B cell (primary cell): ENCODE results near the gene ENO4. TPM values are rescaled to one million over a fixed set of nuclear protein-coding genes. Genes with fewer than 3 reads are reported as not detected.

ENCODE experiments used
- ATAC-seq: fragments of 200-7000 bp; cut with Tn5 transposase; one replicate; pipeline ENCODE4 v1.10.0; 2021; ENCODE audit warnings: low read depth, mild to moderate bottlenecking, moderate number of reproducible peaks, moderate library complexity
- CTCF ChIA-PET: fragments of 350-600 bp; sonication (Branson Sonifier 250); formaldehyde crosslinking; loops from one replicate; lab custom pipeline; 2021; ENCODE audit warnings: antibody characterized with exemption, inconsistent platforms; lab: Charles Lee
- POLR2A ChIA-PET: fragments of 350-600 bp; sonication (Branson Sonifier 250); formaldehyde crosslinking; loops from one replicate; lab custom pipeline; 2021; ENCODE audit warnings: antibody characterized with exemption; lab: Charles Lee
- DNase-seq: peaks from one replicate; pipeline ENCODE4 v3.0.0; 2013
- H2AFZ ChIP-seq: 2 replicates; pipeline ENCODE4 v1.6.1; 2012; ENCODE audit warnings: mild to moderate bottlenecking, low read depth, low read length; ENCODE audit not compliant: insufficient read depth, poor library complexity, severe bottlenecking
- H3K27ac ChIP-seq, 2 donors: 1 replicate in 1 of 2; 2 replicates in 1 of 2; pipeline ENCODE4 v1.5.1; 2012 to 2013; ENCODE audit warnings: low read length in 2 of 2, mild to moderate bottlenecking in 2 of 2, moderate library complexity in 1 of 2
- H3K27me3 ChIP-seq, 4 experiments: fragments of 200-600 bp in 1 of 4; sonication (generic) in 1 of 4; replicated peaks in 1 of 4; 1 replicate in 2 of 4; 2 replicates in 2 of 4; pipeline versions ENCODE4 v1.6.1 to v1.7.0; 2013 to 2016; ENCODE audit warnings: low read length in 3 of 4, mild to moderate bottlenecking in 2 of 4, mixed read lengths in 1 of 4, moderate library complexity in 1 of 4; ENCODE audit not compliant: insufficient read depth in 4 of 4, control insufficient read depth in 3 of 4; ENCODE audit errors: control extremely low read depth in 1 of 4
- H3K36me3 ChIP-seq, 2 experiments: replicated peaks in 1 of 2; 1 replicate in 1 of 2; 2 replicates in 1 of 2; pipeline versions ENCODE4 v1.6.1 to v1.7.1; 2013; ENCODE audit warnings: low read length in 1 of 2; ENCODE audit not compliant: insufficient read depth in 2 of 2, control insufficient read depth in 1 of 2; ENCODE audit errors: control extremely low read depth in 1 of 2, extremely low read depth in 1 of 2
- H3K4me1 ChIP-seq, 2 donors: fragments of 200-600 bp in 1 of 2; sonication (generic) in 1 of 2; 1 replicate in 1 of 2; 2 replicates in 1 of 2; pipeline versions ENCODE4 v1.5.1 to v1.6.1; 2013 to 2017; ENCODE audit warnings: low read length in 2 of 2; ENCODE audit not compliant: control insufficient read depth in 2 of 2, insufficient read depth in 2 of 2
- H3K4me2 ChIP-seq: replicated peaks from 2 replicates; pipeline ENCODE3; 2012; ENCODE audit warnings: mild to moderate bottlenecking, low read depth, low read length; ENCODE audit not compliant: poor library complexity, severe bottlenecking
- H3K4me3 ChIP-seq, 5 experiments: fragments of 200-600 bp in 1 of 5; sonication (generic) in 1 of 5; 1 replicate in 3 of 5; 2 replicates in 2 of 5; pipeline versions ENCODE4 v1.5.1 to v1.7.0; 2011 to 2016; ENCODE audit warnings: low read length in 4 of 5, mild to moderate bottlenecking in 4 of 5, low read depth in 2 of 5, control low read depth in 1 of 5, moderate library complexity in 1 of 5; ENCODE audit not compliant: insufficient read depth in 1 of 5; ENCODE audit errors: control extremely low read depth in 1 of 5, extremely low read depth in 1 of 5
- H3K79me2 ChIP-seq: fragments of 200-600 bp; sonication (generic); one replicate; pipeline ENCODE4 v1.6.0; 2016; ENCODE audit warnings: low read length; ENCODE audit not compliant: control insufficient read depth, insufficient read depth
- H3K9ac ChIP-seq: fragments of 200-600 bp; sonication (generic); 2 replicates; pipeline ENCODE4 v1.6.1; 2017; ENCODE audit warnings: mild to moderate bottlenecking, low read length, moderate library complexity
- H3K9me3 ChIP-seq, 3 donors: one replicate each; pipeline versions ENCODE4 v1.6.1 to v1.7.1; 2013; ENCODE audit warnings: low read length in 2 of 3; ENCODE audit not compliant: control insufficient read depth in 2 of 3, insufficient read depth in 1 of 3; ENCODE audit errors: control extremely low read depth in 1 of 3
- H4K20me1 ChIP-seq: 2 replicates; pipeline ENCODE4 v1.6.0; 2012; ENCODE audit warnings: mild to moderate bottlenecking, low read length; ENCODE audit not compliant: insufficient read depth, control insufficient read depth, poor library complexity, severe bottlenecking
- H3K27ac Mint-ChIP-seq: one replicate; pipeline ENCODE4 v1.8.0; 2021; ENCODE audit warnings: mixed read lengths
- H3K27me3 Mint-ChIP-seq: one replicate; pipeline ENCODE4 v1.8.0; 2021; ENCODE audit warnings: mixed read lengths
- H3K4me1 Mint-ChIP-seq: one replicate; pipeline ENCODE4 v1.8.0; 2021; ENCODE audit warnings: mixed read lengths
- H3K4me3 Mint-ChIP-seq: one replicate; pipeline ENCODE4 v1.8.0; 2021; ENCODE audit warnings: mixed read lengths
- H3K9me3 Mint-ChIP-seq: one replicate; pipeline ENCODE4 v1.8.0; 2022; ENCODE audit warnings: mixed read lengths; ENCODE audit not compliant: insufficient read depth
- EZH2 ChIP-seq: IDR thresholded peaks from 2 replicates; pipeline ENCODE4 v1.6.1; 2012; ENCODE audit warnings: borderline replicate concordance, low read depth, mild to moderate bottlenecking, moderate library complexity, low read length; ENCODE audit not compliant: insufficient read depth, poor library complexity, severe bottlenecking
- WGBS: methylation state at CpG from one replicate; pipeline ENCODE4 v1.1.5; 2013; ENCODE audit warnings: missing lambda C conversion rate; ENCODE audit not compliant: insufficient coverage; 5-methylcytosine and 5-hydroxymethylcytosine counted together
- intact Hi-C: fragments of 100-400 bp; cut with micrococcal nuclease; formaldehyde crosslinking; loops from one replicate; pipeline ENCODE4 v1.10.0; 2022
- polyA plus RNA-seq: library from polyadenylated mRNA; depleted of rRNA; stranded (reverse); fragments of >200 nt; gene quantifications from 2 replicates; pipeline ENCODE4 v1.2.3, GENCODE V29; 2012
- total RNA-seq, 2 donors: library from RNA; stranded (reverse); fragments of 120-200 nt in 1 of 2; gene quantifications; 1 replicate in 1 of 2; 2 replicates in 1 of 2; pipeline versions ENCODE4 v1.2.3 to v1.2.4, GENCODE V29; 2013 to 2022
- TF ChIP-seq, protein P1 (sequence below): fragments of 200-600 bp; IDR thresholded peaks from one replicate; pipeline ENCODE4 v1.8.0; 2022; ENCODE audit warnings: antibody characterized with exemption, mild to moderate bottlenecking

The ENO4 gene
- total and polyA plus RNA-seq, 2 donors (not counting 1 experiment from before 2014, with no cell fraction given), result 0.07 to 0.37 TPM

DNA sequence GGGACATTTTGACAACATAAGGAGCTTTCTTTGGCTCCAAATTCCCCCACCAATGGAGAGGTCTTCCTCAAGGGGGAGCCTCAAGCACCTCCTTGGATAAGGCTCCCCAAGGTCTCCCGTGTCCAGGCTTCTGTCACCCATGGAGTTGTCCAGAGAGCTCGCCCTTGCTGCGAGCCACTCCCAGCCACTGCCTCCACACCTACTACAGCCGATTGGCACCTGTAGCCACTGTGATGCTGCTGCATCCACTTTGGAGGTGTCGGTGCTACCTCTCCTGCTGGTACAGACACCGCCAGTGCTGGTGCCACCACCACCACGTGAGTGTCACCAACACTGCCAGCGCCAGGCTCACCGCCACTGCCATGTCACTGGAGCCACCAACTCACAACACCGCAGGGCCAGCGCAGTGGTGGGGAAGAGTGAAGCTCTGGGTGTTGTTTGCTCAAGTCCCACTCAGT is 22.1 kb upstream of the ENO4 start:
- H3K79me2 ChIP-seq, result no peaks in the 10 kb centered on the region
- no peak for DNase-seq
- WGBS, result 98% methylated on average over 9 of the region's 11 CpGs
- ATAC-seq, result no peak
- no peak for TF ChIP-seq EZH2
- TF ChIP-seq, protein P1, sequence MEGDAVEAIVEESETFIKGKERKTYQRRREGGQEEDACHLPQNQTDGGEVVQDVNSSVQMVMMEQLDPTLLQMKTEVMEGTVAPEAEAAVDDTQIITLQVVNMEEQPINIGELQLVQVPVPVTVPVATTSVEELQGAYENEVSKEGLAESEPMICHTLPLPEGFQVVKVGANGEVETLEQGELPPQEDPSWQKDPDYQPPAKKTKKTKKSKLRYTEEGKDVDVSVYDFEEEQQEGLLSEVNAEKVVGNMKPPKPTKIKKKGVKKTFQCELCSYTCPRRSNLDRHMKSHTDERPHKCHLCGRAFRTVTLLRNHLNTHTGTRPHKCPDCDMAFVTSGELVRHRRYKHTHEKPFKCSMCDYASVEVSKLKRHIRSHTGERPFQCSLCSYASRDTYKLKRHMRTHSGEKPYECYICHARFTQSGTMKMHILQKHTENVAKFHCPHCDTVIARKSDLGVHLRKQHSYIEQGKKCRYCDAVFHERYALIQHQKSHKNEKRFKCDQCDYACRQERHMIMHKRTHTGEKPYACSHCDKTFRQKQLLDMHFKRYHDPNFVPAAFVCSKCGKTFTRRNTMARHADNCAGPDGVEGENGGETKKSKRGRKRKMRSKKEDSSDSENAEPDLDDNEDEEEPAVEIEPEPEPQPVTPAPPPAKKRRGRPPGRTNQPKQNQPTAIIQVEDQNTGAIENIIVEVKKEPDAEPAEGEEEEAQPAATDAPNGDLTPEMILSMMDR, result no peak
- no peaks in the 10 kb centered on the region for H3K9me3 ChIP-seq
- H4K20me1 ChIP-seq, result no peaks in the 10 kb centered on the region
- no peaks in the 10 kb centered on the region for H3K9me3 Mint-ChIP-seq
- H2AFZ ChIP-seq, result no peak overlapping the region
- H3K27me3 ChIP-seq, result no peaks in the 10 kb centered on the region
- H3K9ac ChIP-seq, result no peak overlapping the region
- POLR2A ChIA-PET, result no interaction called here
- H3K4me3 ChIP-seq, result no peak overlapping the region
- H3K36me3 ChIP-seq, result no peaks in the 10 kb centered on the region
- CTCF ChIA-PET, result interaction anchor here (0.5 kb wide), 1 partner anchor 307 kb away, joined by 3 read pairs; no protein-coding TSS in a partner anchor
- H3K27ac Mint-ChIP-seq, result no peak overlapping the region
- H3K27ac ChIP-seq, result no peak overlapping the region
- intact Hi-C loops, result no loop called here
- H3K4me3 Mint-ChIP-seq, result no peak overlapping the region
- no peaks in the 10 kb centered on the region for H3K27me3 Mint-ChIP-seq
- H3K4me2 ChIP-seq, result no peak overlapping the region
- no peaks in the 10 kb centered on the region for H3K4me1 ChIP-seq
- no peaks in the 10 kb centered on the region for H3K4me1 Mint-ChIP-seq

DNA sequence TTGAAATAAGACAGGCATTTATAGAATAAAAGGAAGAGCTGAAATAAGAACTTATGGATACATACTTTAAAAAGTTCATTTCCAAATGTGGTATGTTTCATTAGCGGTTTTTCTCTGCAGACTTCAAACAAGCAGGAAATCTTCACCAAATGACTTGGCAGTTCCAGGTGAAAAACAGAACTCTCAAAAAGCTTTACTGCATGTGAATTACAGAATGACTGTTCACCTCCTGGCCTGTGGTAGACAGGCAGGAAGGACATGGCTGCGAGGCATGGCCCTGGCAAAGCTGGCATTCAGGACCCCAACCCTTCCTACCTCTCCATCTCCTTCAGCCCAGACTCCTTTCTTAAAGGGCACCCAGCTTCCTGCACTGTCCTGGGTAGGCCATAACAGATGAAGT is 21.2 kb upstream of the ENO4 start:
- no peak overlapping the region for H3K27ac Mint-ChIP-seq

More for the DNA sequence above, 21.2 kb upstream of the ENO4 start:
- Mint-ChIP-seq H3K4me3 (no peak overlapping the region), H3K9me3 (no peaks in the 10 kb centered on the region), H3K27me3 (no peaks in the 10 kb centered on the region), H3K4me1 (no peaks in the 10 kb centered on the region)
- no peaks in the 10 kb centered on the region for H3K79me2 ChIP-seq
- no peak for DNase-seq
- H4K20me1 ChIP-seq, result no peaks in the 10 kb centered on the region
- H3K27me3 ChIP-seq, result no peaks in the 10 kb centered on the region
- H3K4me2 ChIP-seq, result no peak overlapping the region
- H3K27ac ChIP-seq, result no peak overlapping the region
- TF ChIP-seq EZH2, result no peak
- TF ChIP-seq, protein P1, result no peak
- 0% methylated on average over 1 of the region's 2 CpGs for WGBS
- intact Hi-C loops, result no loop called here
- CTCF ChIA-PET, result interaction anchor here (0.5 kb wide), 1 partner anchor 306 kb away, joined by 3 read pairs; no protein-coding TSS in a partner anchor
- no peak overlapping the region for H2AFZ ChIP-seq
- H3K4me1 ChIP-seq, result no peaks in the 10 kb centered on the region
- no peaks in the 10 kb centered on the region for H3K9me3 ChIP-seq
- H3K36me3 ChIP-seq, result no peaks in the 10 kb centered on the region
- no peak overlapping the region for H3K4me3 ChIP-seq
- POLR2A ChIA-PET, result no interaction called here
- H3K9ac ChIP-seq, result no peak overlapping the region
- no peak for ATAC-seq
